Panc1 (cell line): ENCODE results near the gene DOP1A. TPM values are rescaled to one million over a fixed set of nuclear protein-coding genes. Genes with fewer than 3 reads are reported as not detected.
A peak's percentile ranks its signal among the peaks of the same experiment; 100 is the strongest.

ENCODE experiments used
- ATAC-seq: fragments of 200-7000 bp; cut with Tn5 transposase; 2 replicates; pipeline ENCODE4 v1.9.1; 2020; ENCODE audit warnings: mild to moderate bottlenecking, moderate library complexity
- BruUV-seq: library from RNA; stranded (reverse); fragments of 400-500 nt; replicated peaks from 2 replicates; lab custom pipeline; 2021; lab: Mats Ljungman, UMichigan
- CTCF ChIA-PET: fragments of 300-600 bp; sonication (Branson Sonifier 250); formaldehyde crosslinking; loops from one replicate; lab custom pipeline; 2022; ENCODE audit warnings: antibody characterized with exemption; lab: Charles Lee
- POLR2A ChIA-PET: fragments of 300-600 bp; sonication (Branson Sonifier 250); formaldehyde crosslinking; loops from one replicate; lab custom pipeline; 2022; ENCODE audit warnings: antibody characterized with exemption; lab: Charles Lee
- DNase-seq: peaks from one replicate; pipeline ENCODE4 v3.0.0-alpha.2; 2010; ENCODE audit warnings: low read depth, low spot score
- H3K27ac ChIP-seq: 2 replicates; pipeline ENCODE4 v1.5.1; 2011; ENCODE audit warnings: mild to moderate bottlenecking, low read length, inconsistent platforms
- H3K27me3 ChIP-seq: fragments of 200-500 bp; sonication (Bioruptor generic); 2 replicates; pipeline ENCODE4 v1.6.0; 2014; ENCODE audit warnings: low read length, inconsistent platforms; ENCODE audit not compliant: control insufficient read depth, insufficient read depth
- H3K36me3 ChIP-seq: fragments of 200-500 bp; sonication (Bioruptor generic); 2 replicates; pipeline ENCODE4 v1.5.1; 2014; ENCODE audit warnings: inconsistent platforms, mild to moderate bottlenecking, low read length, moderate library complexity; ENCODE audit not compliant: control insufficient read depth, insufficient read depth
- H3K4me1 ChIP-seq: 2 replicates; pipeline ENCODE4 v1.5.1; 2011; ENCODE audit warnings: inconsistent platforms, mild to moderate bottlenecking, low read length, moderate library complexity; ENCODE audit not compliant: control insufficient read depth, insufficient read depth
- H3K4me3 ChIP-seq, 2 experiments: 2 replicates each; pipeline ENCODE4 v1.5.1; 2011 to 2012; ENCODE audit warnings: low read depth in 2 of 2, low read length in 2 of 2, mild to moderate bottlenecking in 2 of 2, inconsistent platforms in 1 of 2, moderate library complexity in 1 of 2
- H3K9me3 ChIP-seq: fragments of 200-500 bp; sonication (Bioruptor generic); 2 replicates; pipeline ENCODE4 v1.5.1; 2014; ENCODE audit warnings: low read depth, mild to moderate bottlenecking, inconsistent platforms, low read length, moderate library complexity; ENCODE audit not compliant: control insufficient read depth, insufficient read depth
- CTCF ChIP-seq: fragments of 450-650 bp; IDR thresholded peaks from 2 replicates; pipeline ENCODE4 v1.5.1; 2017; ENCODE audit warnings: mild to moderate bottlenecking
- POLR2AphosphoS5 ChIP-seq: IDR thresholded peaks from 2 replicates; pipeline ENCODE4 v1.6.1; 2012; ENCODE audit warnings: mild to moderate bottlenecking, low read depth, low read length, moderate library complexity
- SIN3A ChIP-seq: IDR thresholded peaks from 2 replicates; pipeline ENCODE4 v1.6.1; 2012; ENCODE audit warnings: low read depth, mild to moderate bottlenecking, low read length, moderate library complexity, borderline replicate concordance; ENCODE audit not compliant: insufficient read depth
- TCF7L2 ChIP-seq: IDR thresholded peaks from 2 replicates; pipeline ENCODE4 v1.6.1; 2011; ENCODE audit warnings: mild to moderate bottlenecking, low read depth, low read length, inconsistent platforms
- in situ Hi-C: cut with HindIII; loops from 2 replicates; pipeline ENCODE4 v1.10.0; 2016; ENCODE audit warnings: low sequenced_read_pairs, low pct_unique_long_range_greater_than_20kb
- intact Hi-C: fragments of 100-400 bp; cut with micrococcal nuclease; formaldehyde crosslinking; loops from one replicate; pipeline ENCODE4 v1.10.0; 2022; ENCODE audit not compliant: unreplicated experiment
- total RNA-seq: library from RNA; stranded (reverse); gene quantifications from one replicate; pipeline ENCODE4 v1.2.1, GENCODE V29; 2021; ENCODE audit not compliant: unreplicated experiment
- TF ChIP-seq, protein P1 (sequence below), 2 experiments: IDR thresholded peaks; 2 replicates each; pipeline ENCODE4 v1.6.1; 2011 to 2012; ENCODE audit warnings: low read depth in 2 of 2, control low read depth in 1 of 2, low read length in 1 of 2, mild to moderate bottlenecking in 1 of 2, moderate library complexity in 1 of 2; ENCODE audit not compliant: insufficient read depth in 1 of 2

DOP1A gene
- total RNA-seq, 1 experiment from 2014 or later, result 13.4 TPM

GRCh38 chr6:83071023-83071422, 3.6 kb downstream of the DOP1A start:
- ChIA-PET POLR2A (no interaction called here), CTCF (no interaction called here)
- H3K4me3 ChIP-seq, result peak overlapping the region; percentile 28 to 45; a peak in 3 of 4 replicates
- BruUV-seq, result no TSS peak
- no peaks in the 10 kb centered on the region for H3K27me3 ChIP-seq
- peaks cover 31% of the 10 kb centered on the region for H3K4me1 ChIP-seq
- no peaks in the 10 kb centered on the region for H3K9me3 ChIP-seq
- intact Hi-C loops, result no loop called here
- TF ChIP-seq POLR2AphosphoS5, result no peak
- no peak for TF ChIP-seq SIN3A
- no peak for TF ChIP-seq TCF7L2
- no peak for TF ChIP-seq CTCF
- TF ChIP-seq, protein P1, sequence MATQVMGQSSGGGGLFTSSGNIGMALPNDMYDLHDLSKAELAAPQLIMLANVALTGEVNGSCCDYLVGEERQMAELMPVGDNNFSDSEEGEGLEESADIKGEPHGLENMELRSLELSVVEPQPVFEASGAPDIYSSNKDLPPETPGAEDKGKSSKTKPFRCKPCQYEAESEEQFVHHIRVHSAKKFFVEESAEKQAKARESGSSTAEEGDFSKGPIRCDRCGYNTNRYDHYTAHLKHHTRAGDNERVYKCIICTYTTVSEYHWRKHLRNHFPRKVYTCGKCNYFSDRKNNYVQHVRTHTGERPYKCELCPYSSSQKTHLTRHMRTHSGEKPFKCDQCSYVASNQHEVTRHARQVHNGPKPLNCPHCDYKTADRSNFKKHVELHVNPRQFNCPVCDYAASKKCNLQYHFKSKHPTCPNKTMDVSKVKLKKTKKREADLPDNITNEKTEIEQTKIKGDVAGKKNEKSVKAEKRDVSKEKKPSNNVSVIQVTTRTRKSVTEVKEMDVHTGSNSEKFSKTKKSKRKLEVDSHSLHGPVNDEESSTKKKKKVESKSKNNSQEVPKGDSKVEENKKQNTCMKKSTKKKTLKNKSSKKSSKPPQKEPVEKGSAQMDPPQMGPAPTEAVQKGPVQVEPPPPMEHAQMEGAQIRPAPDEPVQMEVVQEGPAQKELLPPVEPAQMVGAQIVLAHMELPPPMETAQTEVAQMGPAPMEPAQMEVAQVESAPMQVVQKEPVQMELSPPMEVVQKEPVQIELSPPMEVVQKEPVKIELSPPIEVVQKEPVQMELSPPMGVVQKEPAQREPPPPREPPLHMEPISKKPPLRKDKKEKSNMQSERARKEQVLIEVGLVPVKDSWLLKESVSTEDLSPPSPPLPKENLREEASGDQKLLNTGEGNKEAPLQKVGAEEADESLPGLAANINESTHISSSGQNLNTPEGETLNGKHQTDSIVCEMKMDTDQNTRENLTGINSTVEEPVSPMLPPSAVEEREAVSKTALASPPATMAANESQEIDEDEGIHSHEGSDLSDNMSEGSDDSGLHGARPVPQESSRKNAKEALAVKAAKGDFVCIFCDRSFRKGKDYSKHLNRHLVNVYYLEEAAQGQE (IDR thresholded peaks at IDR 0.05; ENCODE audit: insufficient read depth in 1 of 2, low read depth in 2 of 2, low read length in 1 of 2), result no peak
- DNase-seq (no peak), ATAC-seq (no peak)
- in situ Hi-C loops, result no loop called here
- peak overlapping the region; percentile 76 for H3K27ac ChIP-seq
- H3K36me3 ChIP-seq, result no peaks in the 10 kb centered on the region; the same call in 1 of the 2 replicates

- ChIA-PET CTCF (no interaction called here), POLR2A (no interaction called here)
- Histone ChIP-seq H3K9me3 (no peaks in the 10 kb centered on the region), H3K27me3 (no peaks in the 10 kb centered on the region), H3K4me3 (no peak overlapping the region), H3K27ac (peak overlapping the region; percentile 76; the same call in 1 of the 2 replicates), H3K36me3 (no peaks in the 10 kb centered on the region; the same call in 1 of the 2 replicates), H3K4me1 (peaks cover 29% of the 10 kb centered on the region)
- ATAC-seq, result no peak
- no TSS peak for BruUV-seq
- no peak for DNase-seq
- intact Hi-C loops, result no loop called here
- in situ Hi-C loops, result no loop called here
- TF ChIP-seq, protein P1 (IDR thresholded peaks at IDR 0.05; ENCODE audit: insufficient read depth in 1 of 2, low read depth in 2 of 2, low read length in 1 of 2), result no peak
- TF ChIP-seq SIN3A, result no peak
- TF ChIP-seq TCF7L2, result no peak
- no peak for TF ChIP-seq CTCF
- no peak for TF ChIP-seq POLR2AphosphoS5
Observed at GRCh38 chr6:83071707-83072106, 4.2 kb downstream of the DOP1A start.
